ENCODE data around the gene FADS6. TPM values are rescaled to one million over a fixed set of nuclear protein-coding genes. Genes with fewer than 3 reads are reported as not detected.

Gene FADS6
- total and polyA plus RNA-seq, 10 of the 15 experiments (the other 5 are each of a cell fraction or from before 2014, with no cell fraction given): not detected

DNA sequence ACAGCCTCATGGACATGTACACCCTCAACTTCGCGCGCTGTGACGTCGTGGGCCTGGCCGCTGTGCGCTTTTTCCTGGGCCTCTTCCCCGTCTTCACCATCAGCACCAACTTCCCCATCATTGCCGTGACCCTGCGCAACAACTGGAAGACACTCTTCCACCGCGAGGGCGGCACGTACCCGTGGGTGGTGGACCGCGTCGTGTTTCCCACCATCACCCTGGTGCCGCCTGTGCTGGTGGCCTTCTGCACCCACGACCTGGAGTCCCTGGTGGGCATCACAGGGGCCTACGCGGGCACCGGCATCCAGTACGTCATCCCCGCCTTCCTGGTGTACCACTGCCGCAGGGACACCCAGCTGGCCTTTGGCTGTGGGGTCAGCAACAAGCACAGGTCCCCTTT, 57.2 kb downstream of the FADS6 start:
- no peak overlapping the region for H3K4me2 ChIP-seq (ENCODE audit: control insufficient read depth, insufficient read depth)
- BruUV-seq (replicated peaks): no TSS peak
- CTCF ChIA-PET: no interaction called here
- H3K4me1 ChIP-seq (ENCODE audit: control insufficient read depth, insufficient read depth, low read length): peaks cover 16% of the 10 kb centered on the region; the same call in 1 of the 2 replicates
- H3K4me3 ChIP-seq: no peak overlapping the region
- SMC1A ChIA-PET (ENCODE audit: uncharacterized antibody, unreplicated experiment): no interaction called here
- no peak overlapping the region for H3K27ac ChIP-seq (ENCODE audit: control insufficient read depth, insufficient read depth)
- 94% methylated on average over 26 of the region's 26 CpGs for WGBS (ENCODE audit: insufficient coverage, insufficient replicate concordance, low lambda C conversion rate, missing lambda C conversion rate)
- H3K36me3 ChIP-seq (ENCODE audit: control insufficient read depth in 2 of 2, insufficient read depth in 2 of 2, low read length in 1 of 2): peaks cover 0 to 3% of the 10 kb centered on the region in 2 experiments; a peak in 1 of 4 replicates
- DNase-seq (ENCODE audit: low read depth, low spot score) (no peak), FAIRE-seq (no peak), ATAC-seq (no peak)
- no peaks in the 10 kb centered on the region for H3K79me2 ChIP-seq (ENCODE audit: control insufficient read depth, insufficient read depth, low read length)
- H3K27me3 ChIP-seq (replicated peaks in 1 of 2; ENCODE audit: control insufficient read depth in 2 of 2, insufficient read depth in 2 of 2, low read length in 1 of 2): no peaks in the 10 kb centered on the region
- intact Hi-C loops (cut with micrococcal nuclease; ENCODE audit: unreplicated experiment): no loop called here
- RAD21 ChIA-PET (ENCODE audit: unreplicated experiment): no interaction called here
- H3K9ac ChIP-seq (ENCODE audit: control insufficient read depth, insufficient read depth, low read length): no peak overlapping the region
- H2AFZ ChIP-seq (ENCODE audit: control insufficient read depth, low read depth, low read length): no peak overlapping the region
- POLR2A ChIA-PET: no interaction called here
- in situ Hi-C loops (cut with MboI): no loop called here
- TF ChIP-seq SRF (IDR thresholded peaks at IDR 0.05; ENCODE audit: low read depth in 2 of 2, low read length in 2 of 2): peak in 1 of 2 experiments; percentile 12; a peak in 1 of 4 replicates
- no peak for TF ChIP-seq CBX3 (IDR thresholded peaks at IDR 0.05; ENCODE audit: borderline replicate concordance, low read depth)
- TF ChIP-seq, protein P1, sequence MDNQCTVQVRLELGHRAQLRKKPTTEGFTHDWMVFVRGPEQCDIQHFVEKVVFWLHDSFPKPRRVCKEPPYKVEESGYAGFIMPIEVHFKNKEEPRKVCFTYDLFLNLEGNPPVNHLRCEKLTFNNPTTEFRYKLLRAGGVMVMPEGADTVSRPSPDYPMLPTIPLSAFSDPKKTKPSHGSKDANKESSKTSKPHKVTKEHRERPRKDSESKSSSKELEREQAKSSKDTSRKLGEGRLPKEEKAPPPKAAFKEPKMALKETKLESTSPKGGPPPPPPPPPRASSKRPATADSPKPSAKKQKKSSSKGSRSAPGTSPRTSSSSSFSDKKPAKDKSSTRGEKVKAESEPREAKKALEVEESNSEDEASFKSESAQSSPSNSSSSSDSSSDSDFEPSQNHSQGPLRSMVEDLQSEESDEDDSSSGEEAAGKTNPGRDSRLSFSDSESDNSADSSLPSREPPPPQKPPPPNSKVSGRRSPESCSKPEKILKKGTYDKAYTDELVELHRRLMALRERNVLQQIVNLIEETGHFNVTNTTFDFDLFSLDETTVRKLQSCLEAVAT (IDR thresholded peaks at IDR 0.05): no peak
- no peak for TF ChIP-seq NRF1 (conservative IDR thresholded peaks at IDR 0.05; ENCODE audit: low read depth, low read length)
- no peak for TF ChIP-seq HDAC2 (IDR thresholded peaks at IDR 0.05)
- H3K9me3 ChIP-seq (replicated peaks; ENCODE audit: control insufficient read depth, insufficient read depth, low read length): no peaks in the 10 kb centered on the region
- no peaks in the 10 kb centered on the region for H4K20me1 ChIP-seq (ENCODE audit: control insufficient read depth, insufficient read depth)

All from GM12878 (cell line).